Mucosa of stomach (tissue), 1 donor: ENCODE measurements around the gene IGFL1.
"Not testable (repeated sequence)": the region's sequence is repeated elsewhere in the genome, so short reads cannot be mapped to it uniquely, and the experiment has no call there.

Source experiments
- H3K27me3 ChIP-seq: one replicate; pipeline ENCODE4 v1.7.0; 2013; ENCODE audit warnings: mild to moderate bottlenecking, low read length; ENCODE audit not compliant: control insufficient read depth, insufficient read depth
- H3K36me3 ChIP-seq: one replicate; pipeline ENCODE4 v1.7.0; 2013; ENCODE audit warnings: low read length; ENCODE audit not compliant: control insufficient read depth, insufficient read depth
- H3K4me1 ChIP-seq: one replicate; pipeline ENCODE4 v1.7.0; 2013; ENCODE audit warnings: mild to moderate bottlenecking, low read length; ENCODE audit not compliant: control insufficient read depth, insufficient read depth
- H3K4me3 ChIP-seq: one replicate; pipeline ENCODE4 v1.7.0; 2013; ENCODE audit warnings: low read length
- H3K9ac ChIP-seq: one replicate; pipeline ENCODE4 v1.7.0; 2013; ENCODE audit warnings: mild to moderate bottlenecking, low read length, moderate library complexity
- H3K9me3 ChIP-seq: one replicate; pipeline ENCODE4 v1.7.0; 2013; ENCODE audit warnings: mild to moderate bottlenecking, low read length, moderate library complexity; ENCODE audit not compliant: control insufficient read depth
- donor health status: Pancreatic carcinoma.

The IGFL1 gene

DNA sequence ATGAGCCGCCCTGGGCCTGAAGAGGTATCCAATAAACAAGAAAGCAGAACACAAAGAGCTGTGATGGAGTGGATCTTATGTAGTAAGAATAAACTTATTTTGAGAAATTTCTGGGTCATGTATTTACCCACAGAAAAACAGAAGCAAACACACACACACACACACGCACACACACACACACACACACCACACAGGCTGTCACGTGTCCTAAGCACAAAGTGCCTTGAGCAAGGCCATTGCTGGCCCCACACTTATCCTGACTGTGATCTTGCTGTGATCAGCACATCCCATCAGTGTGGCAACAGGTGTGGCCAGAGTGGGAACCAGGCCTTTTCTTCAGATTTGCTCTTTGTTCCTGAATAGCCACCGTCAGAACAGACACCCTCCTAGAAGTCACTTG lies 4.3 kb downstream of the IGFL1 start:
- H3K4me3 ChIP-seq, H3K9ac ChIP-seq, H3K27me3 ChIP-seq, H3K9me3 ChIP-seq, H3K36me3 ChIP-seq: not testable (repeated sequence)
- H3K4me1 ChIP-seq, result peaks cover 15% of the 10 kb centered on the region

DNA sequence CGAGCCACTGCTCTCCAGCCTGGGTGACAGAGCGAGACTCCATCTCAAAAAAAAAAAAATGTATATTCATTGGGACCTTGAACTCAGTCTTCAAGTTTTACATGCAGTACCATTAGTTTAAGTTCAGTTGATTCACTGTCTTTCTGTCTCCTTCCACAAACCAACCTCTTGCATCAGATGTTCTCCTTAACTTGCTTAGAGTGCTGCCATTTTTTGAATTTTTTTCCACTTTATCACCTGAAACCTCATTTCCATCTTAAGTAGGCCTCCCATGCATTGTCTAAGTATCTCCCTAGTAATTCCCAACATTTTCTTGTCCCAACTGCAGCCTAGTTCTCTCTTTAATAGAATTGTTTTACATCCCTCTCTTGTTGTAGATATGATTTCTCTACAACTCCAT lies 8.6 kb downstream of the IGFL1 start:
- H3K36me3 ChIP-seq, H3K9ac ChIP-seq, H3K4me3 ChIP-seq, H3K27me3 ChIP-seq, H3K9me3 ChIP-seq: not testable (repeated sequence)
- peaks cover 34% of the 10 kb centered on the region for H3K4me1 ChIP-seq

DNA sequence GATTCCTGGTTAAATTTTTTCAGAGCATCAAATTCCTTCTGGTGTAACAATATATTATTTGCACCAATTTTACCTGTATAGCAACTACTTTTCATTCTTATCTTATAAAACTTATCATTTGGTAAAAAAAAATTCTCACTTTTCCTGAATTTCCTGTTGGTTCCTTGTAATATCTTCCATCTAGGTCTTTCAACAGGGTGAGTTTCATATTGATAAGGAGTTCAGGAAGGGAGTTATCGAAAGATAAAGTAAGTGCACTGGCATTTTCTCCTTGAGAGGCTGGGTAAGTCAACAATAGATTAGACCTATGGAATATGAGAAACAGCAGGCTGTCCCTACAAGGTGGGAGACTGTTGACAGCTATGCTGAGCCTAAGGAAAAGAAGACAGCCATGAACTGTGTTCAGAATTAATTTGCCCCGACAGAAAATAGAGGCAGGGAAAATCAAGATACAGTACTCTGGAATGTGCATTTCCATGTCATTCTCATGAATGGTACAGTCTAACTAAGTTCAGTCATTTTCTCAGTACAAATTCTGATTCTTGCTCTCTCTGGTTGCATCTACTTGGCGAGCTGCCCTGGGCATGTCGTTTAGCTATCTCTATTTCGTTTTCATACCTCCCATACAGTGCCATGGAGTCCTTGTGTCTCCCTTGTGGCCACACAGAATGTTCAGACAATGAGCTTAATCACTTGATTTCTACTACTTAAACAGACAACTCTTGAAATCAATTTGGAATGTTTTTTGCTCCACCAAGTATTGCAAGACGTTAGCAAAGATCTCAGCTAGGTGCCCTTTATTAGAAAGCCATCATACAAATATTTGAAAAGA lies 9.9 kb downstream of the IGFL1 start:
- Histone ChIP-seq H3K27me3 (peaks cover 6% of the 10 kb centered on the region), H3K9me3 (no peaks in the 10 kb centered on the region), H3K4me3 (no peak overlapping the region), H3K9ac (no peak overlapping the region), H3K36me3 (no peaks in the 10 kb centered on the region), H3K4me1 (peaks cover 34% of the 10 kb centered on the region)

DNA sequence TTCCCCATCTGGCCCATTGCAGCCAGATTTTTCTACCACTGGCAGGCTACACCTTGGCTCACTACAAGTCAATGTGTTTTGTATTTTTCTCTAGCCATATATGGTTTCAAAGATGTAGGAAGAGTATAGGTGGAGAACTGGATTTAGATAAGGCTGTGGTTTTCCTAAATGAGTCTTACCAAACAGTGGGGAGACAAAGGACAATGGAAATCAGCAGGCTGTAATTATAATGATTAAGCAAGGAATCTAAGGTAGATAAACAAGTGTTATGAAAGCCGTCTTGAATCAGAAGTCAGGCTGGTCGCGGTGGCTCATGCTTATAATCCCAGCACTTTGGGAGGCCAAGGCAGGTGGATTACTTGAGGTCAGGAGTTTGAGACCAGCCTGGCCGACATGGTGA lies 11.2 kb downstream of the IGFL1 start:
- Histone ChIP-seq H3K27me3 (peaks cover 6% of the 10 kb centered on the region), H3K36me3 (no peaks in the 10 kb centered on the region), H3K9me3 (no peaks in the 10 kb centered on the region), H3K4me1 (peaks cover 34% of the 10 kb centered on the region), H3K4me3 (no peak overlapping the region), H3K9ac (no peak overlapping the region)

DNA sequence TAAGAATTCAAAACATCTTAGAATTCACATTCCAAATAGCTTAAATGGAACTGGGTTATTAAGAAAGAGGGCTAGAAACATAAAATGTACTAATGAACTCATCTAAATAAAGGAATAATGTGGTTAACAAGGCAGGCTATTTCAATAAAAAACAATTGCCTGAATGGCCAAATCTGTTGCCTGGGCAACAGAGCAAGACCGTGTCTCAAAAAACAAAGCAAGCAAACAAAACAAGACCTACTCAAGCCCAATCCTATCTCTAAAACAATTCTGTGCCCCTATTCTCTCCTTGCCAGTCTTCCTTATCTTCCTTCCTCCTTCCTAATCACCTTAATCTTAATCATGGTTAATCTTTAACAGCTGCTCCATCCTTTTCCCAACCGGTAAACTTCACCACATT lies 12.1 kb downstream of the IGFL1 start:
- Histone ChIP-seq H3K27me3 (peaks cover 6% of the 10 kb centered on the region), H3K9ac (no peak overlapping the region), H3K9me3 (no peaks in the 10 kb centered on the region), H3K36me3 (no peaks in the 10 kb centered on the region), H3K4me3 (no peak overlapping the region), H3K4me1 (peaks cover 34% of the 10 kb centered on the region)

DNA sequence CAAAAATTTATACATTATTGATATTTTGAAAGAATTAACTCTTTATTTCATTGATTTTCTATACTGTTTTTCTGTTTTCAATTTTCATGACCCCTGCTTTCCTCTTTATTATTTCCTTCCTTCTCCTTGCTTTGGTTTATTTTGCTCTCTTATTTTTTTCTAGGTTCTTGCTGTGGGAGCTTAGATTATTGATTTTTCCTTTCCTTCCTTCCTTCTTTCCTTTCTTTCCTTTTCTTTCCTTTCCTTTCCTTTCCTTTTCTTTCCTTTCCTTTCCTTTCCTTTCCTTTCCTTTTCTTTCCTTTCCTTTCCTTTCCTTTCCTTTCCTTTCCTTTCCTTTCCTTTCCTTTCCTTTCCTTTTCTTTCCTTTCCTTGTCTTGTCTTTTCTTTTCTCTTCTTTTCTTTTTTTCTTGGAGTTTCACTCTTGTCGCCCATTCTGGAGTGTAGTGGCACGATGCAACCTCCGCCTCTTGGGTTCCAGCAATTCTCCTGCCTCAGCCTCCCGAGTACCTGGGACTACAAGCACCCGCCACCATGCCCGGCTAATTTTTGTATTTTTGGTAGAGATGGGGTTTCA lies 13.6 kb downstream of the IGFL1 start:
- H3K4me3 ChIP-seq, H3K9me3 ChIP-seq, H3K9ac ChIP-seq, H3K36me3 ChIP-seq, H3K27me3 ChIP-seq: not testable (repeated sequence)
- peaks cover 34% of the 10 kb centered on the region for H3K4me1 ChIP-seq

DNA sequence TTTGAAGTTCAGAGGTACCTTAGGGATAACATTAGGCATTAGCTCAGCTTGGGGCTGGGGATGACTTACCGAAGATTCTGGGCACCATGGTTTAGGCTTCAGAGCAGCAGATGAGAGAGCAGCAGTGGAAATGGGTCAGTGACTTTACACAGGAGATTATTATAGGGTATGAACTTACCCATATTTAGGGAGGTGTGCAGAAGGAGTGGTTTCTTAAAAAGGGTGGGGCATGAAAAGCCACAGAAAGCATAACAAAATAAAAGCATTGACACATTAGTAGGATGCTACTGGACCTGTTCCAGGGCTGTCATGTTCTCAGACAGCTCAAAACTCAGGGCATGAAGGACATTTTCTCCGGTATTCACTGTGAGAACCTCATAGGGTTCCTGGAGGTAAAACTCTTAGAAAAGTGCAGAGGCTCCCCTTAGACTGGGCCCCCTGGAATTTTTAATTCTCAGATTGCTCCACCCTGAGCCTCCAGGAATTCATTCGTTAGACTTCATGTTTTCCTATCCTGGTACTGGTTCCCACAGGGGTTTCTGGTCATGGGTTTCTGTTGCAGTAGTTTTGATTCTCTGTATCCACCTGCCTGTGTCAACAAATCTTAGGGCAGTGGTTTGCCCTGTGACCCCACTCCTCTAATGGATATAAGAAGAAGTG lies 20.7 kb downstream of the IGFL1 start:
- H3K9me3 ChIP-seq, result no peaks in the 10 kb centered on the region
- H3K36me3 ChIP-seq, result no peaks in the 10 kb centered on the region
- peaks cover 5% of the 10 kb centered on the region for H3K27me3 ChIP-seq
- H3K4me3 ChIP-seq, result no peak overlapping the region
- peaks cover 6% of the 10 kb centered on the region for H3K4me1 ChIP-seq
- no peak overlapping the region for H3K9ac ChIP-seq

DNA sequence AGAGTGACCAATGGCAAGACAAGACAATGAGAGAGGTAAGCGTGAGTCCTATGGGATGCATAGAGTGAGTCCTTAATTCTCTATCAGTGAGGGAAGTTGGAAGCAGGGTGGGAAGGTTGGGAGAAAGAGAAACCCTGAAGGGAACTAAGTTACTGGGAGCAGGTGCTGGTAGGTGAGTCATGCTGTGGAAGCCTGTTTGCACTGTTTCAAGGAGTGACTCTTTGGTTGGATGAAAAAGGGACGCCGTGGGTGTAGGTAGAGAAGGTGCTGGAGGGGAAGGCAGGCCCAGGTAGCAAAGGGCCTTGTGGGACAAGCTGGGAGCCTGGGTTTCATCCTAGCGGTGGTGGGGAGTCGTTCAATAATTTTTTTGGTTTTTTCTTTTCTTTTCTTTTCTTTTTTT lies 21.9 kb downstream of the IGFL1 start:
- no peak overlapping the region for H3K4me3 ChIP-seq
- peaks cover 5% of the 10 kb centered on the region for H3K27me3 ChIP-seq
- no peaks in the 10 kb centered on the region for H3K36me3 ChIP-seq
- H3K9me3 ChIP-seq, result no peaks in the 10 kb centered on the region
- H3K4me1 ChIP-seq, result peaks cover 6% of the 10 kb centered on the region
- H3K9ac ChIP-seq, result no peak overlapping the region

DNA sequence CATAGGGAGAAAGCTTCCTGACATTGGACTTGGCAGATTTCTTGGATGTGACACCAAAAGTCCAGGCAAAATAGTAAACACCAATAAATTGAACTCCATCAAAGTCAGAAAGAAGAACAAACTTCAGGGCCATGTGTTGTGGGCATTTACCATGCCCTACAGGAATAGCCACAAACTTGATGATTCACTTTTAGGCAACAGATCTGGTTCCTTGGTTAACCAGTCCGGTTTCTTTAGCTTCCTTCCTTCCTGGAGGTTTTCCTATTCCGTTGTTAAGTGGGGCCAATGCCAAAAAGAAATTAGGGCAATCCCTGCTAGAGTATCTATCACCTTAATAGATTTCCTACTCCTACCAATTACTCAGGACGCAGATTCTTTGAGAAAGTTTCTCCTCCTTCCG lies 25.2 kb downstream of the IGFL1 start:
- no peaks in the 10 kb centered on the region for H3K9me3 ChIP-seq
- H3K4me1 ChIP-seq, result peaks cover 12% of the 10 kb centered on the region
- H3K4me3 ChIP-seq, result no peak overlapping the region
- H3K9ac ChIP-seq, result no peak overlapping the region
- no peaks in the 10 kb centered on the region for H3K27me3 ChIP-seq
- H3K36me3 ChIP-seq, result no peaks in the 10 kb centered on the region

DNA sequence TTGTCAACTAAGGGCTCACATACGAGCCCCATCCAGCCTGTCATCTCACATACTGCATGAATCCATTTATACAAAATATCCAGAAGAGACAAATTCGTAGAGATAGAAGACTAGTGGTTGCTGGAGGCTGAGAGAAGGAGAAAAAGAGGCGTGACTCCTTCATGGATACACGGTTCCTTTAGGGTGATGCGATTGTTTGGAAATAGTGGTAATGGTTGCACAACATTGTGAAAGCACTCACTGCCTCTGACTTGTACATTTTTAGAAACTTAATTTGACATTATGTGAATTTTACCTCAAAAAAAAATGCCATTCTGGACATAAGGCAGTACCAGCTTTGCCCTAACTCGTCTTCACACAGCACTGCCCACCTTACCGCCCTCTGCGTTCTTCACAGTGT lies 27.3 kb downstream of the IGFL1 start:
- no peaks in the 10 kb centered on the region for H3K9me3 ChIP-seq
- H3K4me3 ChIP-seq, result no peak overlapping the region
- H3K9ac ChIP-seq, result no peak overlapping the region
- no peaks in the 10 kb centered on the region for H3K36me3 ChIP-seq
- H3K4me1 ChIP-seq, result peaks cover 6% of the 10 kb centered on the region
- H3K27me3 ChIP-seq, result peaks cover 7% of the 10 kb centered on the region

DNA sequence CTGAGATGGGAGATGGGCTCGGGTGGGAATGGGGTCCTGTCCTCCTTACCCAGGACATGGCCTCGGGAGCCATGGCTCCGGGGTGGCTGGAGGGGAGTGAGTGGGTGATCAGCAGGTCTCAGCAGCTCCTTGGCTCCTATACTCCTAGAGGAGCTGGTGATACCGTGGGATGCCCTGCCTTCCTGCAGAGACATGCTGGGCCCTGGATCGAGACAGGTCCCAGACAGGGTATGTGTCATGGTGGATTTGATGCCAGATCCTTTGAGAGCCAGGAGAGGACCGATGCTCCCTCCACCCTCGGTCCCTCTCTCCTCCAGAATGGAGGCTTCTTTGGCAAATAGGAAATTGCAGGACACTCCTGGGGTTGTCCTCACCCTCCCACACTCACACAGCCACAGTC lies 32.0 kb downstream of the IGFL1 start:
- not testable (repeated sequence) for H3K9ac ChIP-seq, H3K36me3 ChIP-seq

DNA sequence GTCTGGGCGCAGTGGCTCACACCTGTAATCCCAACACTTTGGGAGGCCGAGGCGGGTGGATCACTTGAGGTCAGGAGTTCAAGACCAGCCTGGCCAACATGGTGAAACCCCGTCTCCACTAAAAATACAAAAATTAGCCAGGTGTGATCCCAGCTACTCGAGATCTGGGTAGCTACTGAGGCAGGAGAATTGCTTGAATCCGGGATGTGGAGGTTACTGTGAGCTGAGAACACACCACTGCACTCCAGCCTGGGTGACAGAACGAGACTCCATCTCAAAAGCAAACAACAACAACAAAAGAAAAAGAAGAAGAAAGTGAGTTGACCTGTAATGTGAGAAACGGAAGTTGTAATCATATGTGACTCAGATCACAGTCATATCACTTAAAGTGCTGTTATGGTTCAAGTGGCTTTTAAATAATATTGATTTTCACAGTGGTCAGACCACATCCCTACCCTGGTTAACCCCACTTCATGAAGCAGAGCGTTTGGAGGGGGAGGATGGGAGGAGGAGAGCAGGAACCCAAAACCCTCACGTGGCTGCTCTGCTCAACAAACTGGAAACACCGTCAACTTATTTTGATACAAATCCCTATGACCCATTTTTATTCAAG lies 33.2 kb downstream of the IGFL1 start:
- H3K36me3 ChIP-seq, H3K27me3 ChIP-seq, H3K9ac ChIP-seq, H3K9me3 ChIP-seq, H3K4me3 ChIP-seq: not testable (repeated sequence)
- H3K4me1 ChIP-seq, result peaks cover 11% of the 10 kb centered on the region

More for the DNA sequence above, 32.0 kb downstream of the IGFL1 start:
- H3K27me3 ChIP-seq, H3K9me3 ChIP-seq, H3K4me3 ChIP-seq: not testable (repeated sequence)
- peaks cover 11% of the 10 kb centered on the region for H3K4me1 ChIP-seq
